Right cardiac atrium (tissue), 5 donors: ENCODE results near the gene MED13L. TPM values are rescaled to one million over a fixed set of nuclear protein-coding genes. Genes with fewer than 3 reads are reported as not detected.
A peak's percentile ranks its signal among the peaks of the same experiment; 100 is the strongest.
"Not testable (repeated sequence)": the region's sequence is repeated elsewhere in the genome, so short reads cannot be mapped to it uniquely, and the experiment has no call there.

Experiments used
- ATAC-seq, 2 donors: fragments of 200-7000 bp; cut with Tn5 transposase; one replicate each; pipeline versions ENCODE4 v1.8.0 to v1.9.1; 2020; ENCODE audit warnings: moderate library complexity in 2 of 2, mild to moderate bottlenecking in 1 of 2
- DNase-seq, 3 donors: peaks; one replicate each; pipeline ENCODE4 v3.0.0-alpha.2; 2020
- H3K27ac ChIP-seq: one replicate; pipeline ENCODE4 v1.5.1; 2013; ENCODE audit warnings: mild to moderate bottlenecking, low read length, control low read depth, moderate library complexity
- H3K27me3 ChIP-seq: one replicate; pipeline ENCODE4 v1.6.1; 2013; ENCODE audit not compliant: control insufficient read depth, insufficient read depth
- H3K4me1 ChIP-seq: one replicate; pipeline ENCODE4 v1.6.1; 2013; ENCODE audit warnings: low read length; ENCODE audit not compliant: control insufficient read depth, insufficient read depth
- H3K4me3 ChIP-seq: one replicate; pipeline ENCODE4 v1.5.1; 2013; ENCODE audit warnings: low read length, control low read depth
- H3K9me3 ChIP-seq: one replicate; pipeline ENCODE4 v1.6.1; 2013; ENCODE audit warnings: low read length; ENCODE audit not compliant: control insufficient read depth
- WGBS: extraction: QIAGEN DNeasy Blood & Tissue Kit; methylation state at CpG from one replicate; pipeline ENCODE4 v1.1.7; 2013; 5-methylcytosine and 5-hydroxymethylcytosine counted together
- intact Hi-C, 4 donors: fragments of 100-400 bp; cut with DNase I; formaldehyde crosslinking; loops; one replicate each; pipeline versions ENCODE4 v1.11.0 to v1.14.0; 2022 to 2023
- polyA plus RNA-seq: library from polyadenylated mRNA; stranded (reverse); fragments of 200-250 nt; gene quantifications from one replicate; pipeline ENCODE4 v1.2.3, GENCODE V29; 2013
- total RNA-seq, 4 donors: library from RNA; stranded (reverse); fragmentation: NEBNext Ultra II Directional; extraction: Animal tissue kit (Norgen Biotek cat#: 25700); gene quantifications; one replicate each; pipeline ENCODE4 v1.2.1, GENCODE V29; 2021
- donor health status: healthy with polysubstance abuse.
- donor health status: DM: no; HTN: yes; CAD: no.
- donor health status: DM: no; HTN: no; CAD: no.
- donor health status: DM: no; HTN: yes; CAD: no; lungs with severe emphysema.
- donor health status: DM: yes; HTN: yes; CAD: no.

Gene MED13L
- total and polyA plus RNA-seq, 5 donors: 15.6 to 73.5 (median 69.0) TPM

GRCh38 chr12:116245189-116245588 is 32.3 kb downstream of the MED13L start:
- intact Hi-C loops: no loop called here

GRCh38 chr12:116244474-116245090 is 32.9 kb downstream of the MED13L start:
- 88% methylated on average over 6 of the region's 6 CpGs for WGBS
- no peaks in the 10 kb centered on the region for H3K27me3 ChIP-seq
- H3K4me3 ChIP-seq: no peak overlapping the region
- H3K27ac ChIP-seq: no peak overlapping the region
- no peak for DNase-seq
- intact Hi-C loops: no loop called here
- H3K4me1 ChIP-seq: peaks cover 10% of the 10 kb centered on the region
- no peak for ATAC-seq
- H3K9me3 ChIP-seq: no peaks in the 10 kb centered on the region

More at GRCh38 chr12:116245189-116245588, 32.3 kb downstream of the MED13L start:
- Histone ChIP-seq H3K9me3 (no peaks in the 10 kb centered on the region), H3K4me3 (no peak overlapping the region), H3K27ac (no peak overlapping the region), H3K4me1 (peaks cover 10% of the 10 kb centered on the region), H3K27me3 (no peaks in the 10 kb centered on the region)
- DNase-seq (no peak), ATAC-seq (no peak)
- WGBS: 95% methylated on average over 2 of the region's 2 CpGs

- intact Hi-C loops: no loop called here
- Histone ChIP-seq H3K27me3 (no peaks in the 10 kb centered on the region), H3K4me3 (no peak overlapping the region), H3K27ac (no peak overlapping the region), H3K4me1 (peaks cover 10% of the 10 kb centered on the region), H3K9me3 (no peaks in the 10 kb centered on the region)
- ATAC-seq (peak in 1 of 2 donors; percentile 56), DNase-seq (no peak)
- WGBS: 41% methylated on average over 2 of the region's 2 CpGs
These were observed 33.5 kb downstream of the MED13L start for GRCh38 chr12:116244001-116244400.

- WGBS: 75% methylated on average over 1 of the region's 1 CpG
- DNase-seq: no peak
- no peak overlapping the region for H3K27ac ChIP-seq
- no peaks in the 10 kb centered on the region for H3K27me3 ChIP-seq
- intact Hi-C loops: no loop called here
- no peak for ATAC-seq
- no peak overlapping the region for H3K4me3 ChIP-seq
- H3K4me1 ChIP-seq: peaks cover 10% of the 10 kb centered on the region
- H3K9me3 ChIP-seq: no peaks in the 10 kb centered on the region
These were observed 34.8 kb downstream of the MED13L start for GRCh38 chr12:116242740-116243139.

- ATAC-seq (no peak), DNase-seq (no peak)
- peaks cover 8% of the 10 kb centered on the region for H3K4me1 ChIP-seq
- intact Hi-C loops: no loop called here
- no peaks in the 10 kb centered on the region for H3K27me3 ChIP-seq
- H3K27ac ChIP-seq: no peak overlapping the region
- 77% methylated on average over 9 of the region's 9 CpGs for WGBS
- no peaks in the 10 kb centered on the region for H3K9me3 ChIP-seq
- no peak overlapping the region for H3K4me3 ChIP-seq
These were observed 36.2 kb downstream of the MED13L start for GRCh38 chr12:116241157-116241759.

- WGBS: 94% methylated on average over 13 of the region's 13 CpGs
- not testable (repeated sequence) for DNase-seq, H3K9me3 ChIP-seq, H3K4me3 ChIP-seq, H3K4me1 ChIP-seq, ATAC-seq, H3K27ac ChIP-seq, H3K27me3 ChIP-seq
- intact Hi-C loops: loop anchor here (5.0 to 10.0 kb wide), 2 partner anchors 224 to 226 kb away; no protein-coding TSS in a partner anchor
These were observed 38.8 kb downstream of the MED13L start for GRCh38 chr12:116238570-116239119.

GRCh38 chr12:116238149-116238548 is 39.3 kb downstream of the MED13L start:
- intact Hi-C loops: loop anchor here (5.0 to 10.0 kb wide), 2 partner anchors 223 to 226 kb away; no protein-coding TSS in a partner anchor
- DNase-seq (no peak), ATAC-seq (no peak)
- Histone ChIP-seq H3K4me1 (peaks cover 2% of the 10 kb centered on the region), H3K27me3 (no peaks in the 10 kb centered on the region), H3K27ac (no peak overlapping the region), H3K9me3 (no peaks in the 10 kb centered on the region), H3K4me3 (no peak overlapping the region)
- 68% methylated on average over 3 of the region's 3 CpGs for WGBS

- DNase-seq: peak in 2 of 3 donors; percentile 24 to 63
- H3K27ac ChIP-seq: no peak overlapping the region
- peaks cover 2% of the 10 kb centered on the region for H3K4me1 ChIP-seq
These were observed 40.5 kb downstream of the MED13L start for GRCh38 chr12:116236976-116237375.

GRCh38 chr12:116236148-116236731 is 41.3 kb downstream of the MED13L start:
- ATAC-seq (peak; percentile 57 to 77), DNase-seq (peak in 2 of 3 donors; percentile 26 to 64)
- no peaks in the 10 kb centered on the region for H3K9me3 ChIP-seq
- peaks cover 2% of the 10 kb centered on the region for H3K4me1 ChIP-seq
- no peak overlapping the region for H3K4me3 ChIP-seq
- intact Hi-C loops: loop anchor here (5.0 to 10.0 kb wide), 2 partner anchors 221 to 224 kb away; no protein-coding TSS in a partner anchor
- no peaks in the 10 kb centered on the region for H3K27me3 ChIP-seq
- WGBS: 7% methylated on average over 3 of the region's 3 CpGs
- no peak overlapping the region for H3K27ac ChIP-seq

More at GRCh38 chr12:116236976-116237375, 40.5 kb downstream of the MED13L start:
- WGBS: 42% methylated on average over 3 of the region's 3 CpGs
- Histone ChIP-seq H3K27me3 (no peaks in the 10 kb centered on the region), H3K9me3 (no peaks in the 10 kb centered on the region), H3K4me3 (no peak overlapping the region)
- ATAC-seq: peak; percentile 76 to 89
- intact Hi-C loops: loop anchor here (5.0 to 10.0 kb wide), 2 partner anchors 222 to 225 kb away; no protein-coding TSS in a partner anchor

- H3K4me3 ChIP-seq, H3K9me3 ChIP-seq, H3K27me3 ChIP-seq, DNase-seq, ATAC-seq, H3K4me1 ChIP-seq, H3K27ac ChIP-seq: not testable (repeated sequence)
- intact Hi-C loops: loop anchor here in 3 of 4 donors (10.0 kb wide), 1 partner anchor 219 kb away; no protein-coding TSS in a partner anchor
- 98% methylated on average over 5 of the region's 5 CpGs for WGBS
These were observed 43.3 kb downstream of the MED13L start for GRCh38 chr12:116234148-116234547.

GRCh38 chr12:116233669-116234068 is 43.8 kb downstream of the MED13L start:
- intact Hi-C loops: loop anchor here in 3 of 4 donors (10.0 kb wide), 1 partner anchor 219 kb away; no protein-coding TSS in a partner anchor
- ATAC-seq: peak in 1 of 2 donors; percentile 52
- Histone ChIP-seq H3K9me3 (no peaks in the 10 kb centered on the region), H3K27ac (no peak overlapping the region), H3K4me3 (no peak overlapping the region), H3K27me3 (no peaks in the 10 kb centered on the region), H3K4me1 (peaks cover 2% of the 10 kb centered on the region)
- 84% methylated on average over 3 of the region's 3 CpGs for WGBS
- no peak for DNase-seq
